PFSK-1 (cell line): ENCODE measurements around the gene PGS1.

Experiments used
- FOXP2 ChIP-seq: optimal IDR thresholded peaks from 2 replicates; pipeline ENCODE3; 2011; ENCODE audit warnings: borderline replicate concordance, control low read depth, inconsistent platforms; ENCODE audit not compliant: insufficient read depth; ENCODE audit errors: extremely low read length, extremely low read depth
- POLR2AphosphoS5 ChIP-seq: IDR thresholded peaks from 2 replicates; pipeline ENCODE4 v1.6.1; 2012; ENCODE audit warnings: low read depth, mild to moderate bottlenecking, control low read depth, low read length, moderate library complexity
- REST ChIP-seq, 2 experiments: IDR thresholded peaks; 2 replicates each; pipeline versions ENCODE4 v1.6.1 to v1.8.0; 2011 to 2012; ENCODE audit warnings: low read depth in 2 of 2, low read length in 2 of 2, control low read depth in 1 of 2, inconsistent platforms in 1 of 2, mild to moderate bottlenecking in 1 of 2, moderate library complexity in 1 of 2; ENCODE audit not compliant: insufficient read depth in 1 of 2
- SIN3A ChIP-seq: IDR thresholded peaks from 2 replicates; pipeline ENCODE4 v1.6.1; 2012; ENCODE audit warnings: mild to moderate bottlenecking, low read length, moderate library complexity, borderline replicate concordance; ENCODE audit not compliant: insufficient read depth
- TAF1 ChIP-seq: IDR thresholded peaks from 2 replicates; pipeline ENCODE4 v1.6.1; 2012; ENCODE audit warnings: low read length, control low read depth, borderline replicate concordance; ENCODE audit not compliant: insufficient read depth

PGS1 gene

DNA sequence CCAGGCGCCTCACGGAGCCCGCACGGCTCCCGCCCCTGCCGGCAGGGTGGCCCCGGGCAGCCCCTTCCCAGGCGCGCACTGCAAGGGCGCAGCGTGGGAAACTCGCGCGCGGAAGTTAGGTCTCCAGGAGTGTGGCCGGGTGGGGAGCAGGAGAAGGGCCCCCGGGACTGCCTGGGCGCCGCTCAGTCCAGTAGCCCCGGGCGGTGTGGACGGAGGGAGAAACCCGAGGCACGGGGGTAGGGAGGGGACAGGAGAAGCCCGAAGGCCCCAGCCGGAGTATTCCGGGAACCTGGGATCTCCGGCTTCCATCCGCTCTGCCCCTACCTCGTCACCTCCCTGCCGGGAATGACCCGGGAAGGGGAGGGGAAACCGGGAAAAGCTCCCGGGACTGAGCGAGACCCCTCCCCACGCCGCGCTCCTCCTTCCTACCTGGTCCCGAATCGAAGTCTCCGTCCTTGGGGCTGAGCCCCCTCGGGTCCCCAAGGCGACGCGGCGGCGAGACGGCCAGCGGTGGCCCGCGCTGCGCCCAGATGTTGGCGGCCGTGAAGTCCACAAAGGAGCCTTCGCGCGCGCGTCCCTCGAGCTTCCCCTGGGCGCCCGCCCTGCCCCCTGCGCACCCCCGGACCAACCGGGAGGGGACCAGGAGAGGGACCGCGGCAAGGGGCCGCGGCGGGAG is 19.0 kb upstream of the PGS1 start:
- TF ChIP-seq SIN3A = no peak

GRCh38 chr17:78359997-78360370 is 18.5 kb upstream of the PGS1 start, which contains the start of gene SOCS3:
SOCS3 (minus strand) TSS chr17:78360077; CDS start chr17:78359095, 982 bp downstream.
- peak; percentile 90 for TF ChIP-seq POLR2AphosphoS5
- 0 out of 2 replicates have a peak, but pooled peaks have one; percentile 38 for TF ChIP-seq SIN3A
- no peak for TF ChIP-seq FOXP2
- peak in 1 of 2 experiments; percentile 39; a peak in 1 of 4 replicates for TF ChIP-seq REST (IDR thresholded peaks at IDR 0.05; ENCODE audit: insufficient read depth in 1 of 2, low read depth in 2 of 2, low read length in 2 of 2)
- TF ChIP-seq TAF1 = peak; percentile 65; the same call in 1 of the 2 replicates

DNA sequence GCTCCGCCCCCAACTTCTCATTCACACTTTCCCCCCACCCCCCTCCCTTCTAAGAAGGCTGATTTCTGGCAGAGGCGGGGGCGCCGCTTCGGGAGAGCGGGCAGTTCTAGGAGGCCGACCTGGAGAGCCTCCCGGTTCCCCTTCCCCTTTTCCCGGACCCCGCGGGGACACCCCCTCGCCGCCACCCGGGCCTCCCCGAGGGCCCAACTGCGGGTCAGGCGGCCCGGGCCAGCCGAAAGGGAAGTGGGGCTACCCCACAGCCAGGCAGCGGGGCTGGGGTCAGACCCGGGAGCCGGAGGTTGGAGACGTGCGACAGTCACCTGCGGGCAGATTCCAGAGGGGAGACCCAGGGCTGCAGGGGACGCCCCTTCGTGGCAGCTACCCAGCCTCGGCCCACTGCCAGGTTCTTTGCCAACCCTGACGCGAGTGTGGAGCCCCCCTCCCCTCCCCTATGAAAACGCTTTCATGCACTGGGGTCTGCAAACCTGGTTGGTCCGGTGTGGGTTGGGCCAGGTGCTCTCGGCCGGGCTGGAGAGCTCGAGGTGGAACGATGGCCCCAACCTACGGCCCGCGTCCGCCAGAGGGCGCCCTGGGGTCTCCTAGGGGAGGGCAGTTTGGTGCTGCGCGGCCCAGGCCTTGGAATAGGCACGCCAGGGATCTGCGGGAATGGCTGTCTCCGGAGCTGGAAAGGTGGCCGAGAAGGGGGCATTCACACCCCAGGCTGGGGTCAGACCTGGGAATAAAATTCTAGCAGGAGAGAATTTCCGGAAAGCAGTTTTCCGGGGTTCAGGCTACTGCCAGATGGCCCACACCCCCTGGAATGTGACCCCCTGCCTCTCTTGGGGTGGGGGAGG is 17.9 kb upstream of the PGS1 start:
- TF ChIP-seq POLR2AphosphoS5 = no peak
- no peak for TF ChIP-seq REST (IDR thresholded peaks at IDR 0.05; ENCODE audit: insufficient read depth in 1 of 2, low read depth in 2 of 2, low read length in 2 of 2)

DNA sequence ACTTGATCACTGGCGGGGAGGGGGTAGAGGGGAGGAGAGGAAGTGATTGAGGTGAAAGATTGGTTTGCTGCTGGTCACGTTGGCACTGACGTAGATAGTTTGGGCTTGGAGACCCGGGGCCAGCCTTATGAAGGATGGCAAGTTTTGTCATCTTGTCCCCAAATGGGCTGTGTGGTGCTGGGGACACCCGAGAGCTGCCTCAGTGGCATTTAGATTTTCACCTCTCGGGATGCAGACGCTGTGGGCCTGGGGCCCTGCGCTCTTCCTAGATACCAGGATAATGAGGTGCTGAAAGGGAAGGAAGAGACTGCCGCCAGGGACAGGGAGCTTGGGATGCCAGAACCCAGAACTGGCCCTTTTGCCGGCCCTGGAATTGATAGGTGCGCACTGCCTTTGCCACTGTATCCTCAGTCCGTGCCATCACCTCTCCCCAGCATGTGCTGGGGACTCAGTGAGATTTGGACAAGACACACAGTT is 17.2 kb upstream of the PGS1 start:
- TF ChIP-seq POLR2AphosphoS5 (no peak), REST (IDR thresholded peaks at IDR 0.05; ENCODE audit: insufficient read depth in 1 of 2, low read depth in 2 of 2, low read length in 2 of 2) (no peak), FOXP2 (no peak), TAF1 (no peak), SIN3A (no peak)

DNA sequence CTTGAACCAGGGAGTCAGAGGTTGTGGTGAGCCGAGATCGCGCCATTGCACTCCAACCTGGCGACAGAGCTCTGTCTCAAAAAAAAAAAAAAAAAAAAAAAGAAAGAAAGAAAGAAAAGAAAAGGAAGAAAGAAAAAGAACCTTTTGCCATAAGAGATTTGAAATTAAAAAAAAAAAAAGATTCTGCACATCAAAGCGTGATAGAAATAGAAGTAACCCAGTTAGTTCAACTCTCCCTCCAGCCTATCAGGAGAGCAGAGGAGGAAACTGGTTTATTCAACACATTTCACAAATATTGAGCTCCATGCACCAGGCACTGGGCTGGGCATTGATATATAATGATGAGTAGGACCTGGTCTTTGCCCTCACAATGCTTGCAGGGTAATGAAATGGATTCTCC is 16.2 kb upstream of the PGS1 start:
- TF ChIP-seq TAF1 (no peak), SIN3A (no peak), POLR2AphosphoS5 (no peak), REST (IDR thresholded peaks at IDR 0.05; ENCODE audit: insufficient read depth in 1 of 2, low read depth in 2 of 2, low read length in 2 of 2) (no peak), FOXP2 (no peak)
